ENCODE results near the gene NARS2. TPM values are rescaled to one million over a fixed set of nuclear protein-coding genes. Genes with fewer than 3 reads are reported as not detected.

Gene NARS2
- total and polyA plus RNA-seq, 9 of the 15 experiments (the other 6 are each of a cell fraction or from before 2014, with no cell fraction given): 26.8 to 48.0 (median 34.2) TPM

GRCh38 chr11:78406568-78407196, 168.0 kb downstream of the NARS2 start (continued):
- TF ChIP-seq CHAMP1 (IDR thresholded peaks at IDR 0.05): 0 out of 2 replicates have a peak, but pooled peaks have one; percentile 47
- no peak for TF ChIP-seq ZNF133 (CRISPR knock-in tag; IDR thresholded peaks at IDR 0.05)
- TF ChIP-seq TRIM24 (IDR thresholded peaks at IDR 0.05): peak; percentile 50 to 76; a peak in 3 of 4 replicates
- no peak for TF ChIP-seq ZNF3 (CRISPR knock-in tag; IDR thresholded peaks at IDR 0.05)
- TF ChIP-seq, protein P1, sequence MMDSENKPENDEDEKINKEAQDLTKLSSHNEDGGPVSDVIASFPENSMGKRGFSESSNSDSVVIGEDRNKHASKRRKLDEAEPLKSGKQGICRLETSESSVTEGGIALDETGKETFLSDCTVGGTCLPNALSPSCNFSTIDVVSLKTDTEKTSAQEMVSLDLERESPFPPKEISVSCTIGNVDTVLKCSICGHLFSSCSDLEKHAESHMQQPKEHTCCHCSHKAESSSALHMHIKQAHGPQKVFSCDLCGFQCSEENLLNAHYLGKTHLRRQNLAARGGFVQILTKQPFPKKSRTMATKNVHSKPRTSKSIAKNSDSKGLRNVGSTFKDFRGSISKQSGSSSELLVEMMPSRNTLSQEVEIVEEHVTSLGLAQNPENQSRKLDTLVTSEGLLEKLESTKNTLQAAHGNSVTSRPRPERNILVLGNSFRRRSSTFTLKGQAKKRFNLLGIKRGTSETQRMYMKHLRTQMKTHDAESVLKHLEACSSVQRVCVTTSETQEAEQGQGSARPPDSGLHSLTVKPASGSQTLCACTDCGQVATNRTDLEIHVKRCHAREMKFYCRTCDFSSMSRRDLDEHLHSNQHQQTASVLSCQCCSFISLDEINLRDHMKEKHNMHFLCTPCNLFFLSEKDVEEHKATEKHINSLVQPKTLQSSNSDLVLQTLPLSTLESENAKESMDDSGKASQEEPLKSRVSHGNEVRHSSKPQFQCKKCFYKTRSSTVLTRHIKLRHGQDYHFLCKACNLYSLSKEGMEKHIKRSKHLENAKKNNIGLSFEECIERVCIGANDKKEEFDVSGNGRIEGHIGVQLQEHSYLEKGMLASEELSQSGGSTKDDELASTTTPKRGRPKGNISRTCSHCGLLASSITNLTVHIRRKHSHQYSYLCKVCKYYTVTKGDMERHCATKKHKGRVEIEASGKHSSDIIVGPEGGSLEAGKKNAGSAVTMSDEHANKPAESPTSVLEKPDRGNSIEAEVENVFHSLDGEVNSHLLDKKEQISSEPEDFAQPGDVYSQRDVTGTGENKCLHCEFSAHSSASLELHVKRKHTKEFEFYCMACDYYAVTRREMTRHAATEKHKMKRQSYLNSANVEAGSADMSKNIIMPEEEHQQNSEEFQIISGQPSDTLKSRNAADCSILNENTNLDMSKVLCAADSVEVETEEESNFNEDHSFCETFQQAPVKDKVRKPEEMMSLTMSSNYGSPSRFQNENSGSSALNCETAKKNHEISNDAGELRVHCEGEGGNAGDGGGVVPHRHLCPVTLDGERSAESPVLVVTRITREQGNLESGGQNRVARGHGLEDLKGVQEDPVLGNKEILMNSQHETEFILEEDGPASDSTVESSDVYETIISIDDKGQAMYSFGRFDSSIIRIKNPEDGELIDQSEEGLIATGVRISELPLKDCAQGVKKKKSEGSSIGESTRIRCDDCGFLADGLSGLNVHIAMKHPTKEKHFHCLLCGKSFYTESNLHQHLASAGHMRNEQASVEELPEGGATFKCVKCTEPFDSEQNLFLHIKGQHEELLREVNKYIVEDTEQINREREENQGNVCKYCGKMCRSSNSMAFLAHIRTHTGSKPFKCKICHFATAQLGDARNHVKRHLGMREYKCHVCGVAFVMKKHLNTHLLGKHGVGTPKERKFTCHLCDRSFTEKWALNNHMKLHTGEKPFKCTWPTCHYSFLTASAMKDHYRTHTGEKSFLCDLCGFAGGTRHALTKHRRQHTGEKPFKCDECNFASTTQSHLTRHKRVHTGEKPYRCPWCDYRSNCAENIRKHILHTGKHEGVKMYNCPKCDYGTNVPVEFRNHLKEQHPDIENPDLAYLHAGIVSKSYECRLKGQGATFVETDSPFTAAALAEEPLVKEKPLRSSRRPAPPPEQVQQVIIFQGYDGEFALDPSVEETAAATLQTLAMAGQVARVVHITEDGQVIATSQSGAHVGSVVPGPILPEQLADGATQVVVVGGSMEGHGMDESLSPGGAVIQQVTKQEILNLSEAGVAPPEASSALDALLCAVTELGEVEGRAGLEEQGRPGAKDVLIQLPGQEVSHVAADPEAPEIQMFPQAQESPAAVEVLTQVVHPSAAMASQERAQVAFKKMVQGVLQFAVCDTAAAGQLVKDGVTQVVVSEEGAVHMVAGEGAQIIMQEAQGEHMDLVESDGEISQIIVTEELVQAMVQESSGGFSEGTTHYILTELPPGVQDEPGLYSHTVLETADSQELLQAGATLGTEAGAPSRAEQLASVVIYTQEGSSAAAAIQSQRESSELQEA (IDR thresholded peaks at IDR 0.05; ENCODE audit: low read depth): no peak
- TF ChIP-seq, protein P2, sequence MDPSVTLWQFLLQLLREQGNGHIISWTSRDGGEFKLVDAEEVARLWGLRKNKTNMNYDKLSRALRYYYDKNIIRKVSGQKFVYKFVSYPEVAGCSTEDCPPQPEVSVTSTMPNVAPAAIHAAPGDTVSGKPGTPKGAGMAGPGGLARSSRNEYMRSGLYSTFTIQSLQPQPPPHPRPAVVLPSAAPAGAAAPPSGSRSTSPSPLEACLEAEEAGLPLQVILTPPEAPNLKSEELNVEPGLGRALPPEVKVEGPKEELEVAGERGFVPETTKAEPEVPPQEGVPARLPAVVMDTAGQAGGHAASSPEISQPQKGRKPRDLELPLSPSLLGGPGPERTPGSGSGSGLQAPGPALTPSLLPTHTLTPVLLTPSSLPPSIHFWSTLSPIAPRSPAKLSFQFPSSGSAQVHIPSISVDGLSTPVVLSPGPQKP (CRISPR knock-in tag; IDR thresholded peaks at IDR 0.05): no peak
- TF ChIP-seq NBN (IDR thresholded peaks at IDR 0.05; ENCODE audit: low read depth): peak; percentile 59; the same call in 1 of the 2 replicates
- no peak for TF ChIP-seq SIN3A (IDR thresholded peaks at IDR 0.05; ENCODE audit: borderline replicate concordance in 2 of 2, control insufficient read depth in 1 of 2, low read depth in 2 of 2, low read length in 2 of 2)
- peak; percentile 91 for TF ChIP-seq ZFP30 (CRISPR knock-in tag; IDR thresholded peaks at IDR 0.05; ENCODE audit: borderline replicate concordance)
- TF ChIP-seq SRSF3 (IDR thresholded peaks at IDR 0.05; ENCODE audit: insufficient read depth, low read length): no peak
- TF ChIP-seq, protein P3, sequence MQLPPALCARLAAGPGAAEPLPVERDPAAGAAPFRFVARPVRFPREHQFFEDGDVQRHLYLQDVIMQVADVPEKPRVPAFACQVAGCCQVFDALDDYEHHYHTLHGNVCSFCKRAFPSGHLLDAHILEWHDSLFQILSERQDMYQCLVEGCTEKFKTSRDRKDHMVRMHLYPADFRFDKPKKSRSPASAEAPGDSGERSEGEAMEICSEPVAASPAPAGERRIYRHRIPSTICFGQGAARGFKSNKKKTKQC (CRISPR knock-in tag; IDR thresholded peaks at IDR 0.05): no peak
- TF ChIP-seq ETS2 (tag; IDR thresholded peaks at IDR 0.05; ENCODE audit: borderline replicate concordance, poor library complexity, severe bottlenecking): no peak

Measured in K562 (cell line).